ENCODE data around the gene EXOSC2.
A peak's percentile ranks its signal among the peaks of the same experiment; 100 is the strongest.
"Not testable (repeated sequence)": the region's sequence is repeated elsewhere in the genome, so short reads cannot be mapped to it uniquely, and the experiment has no call there.

EXOSC2 gene

GRCh38 chr9:130668196-130668595 lies 25.4 kb upstream of the EXOSC2 start:
- no peak for DNase-seq (ENCODE audit: low read depth)

DNA sequence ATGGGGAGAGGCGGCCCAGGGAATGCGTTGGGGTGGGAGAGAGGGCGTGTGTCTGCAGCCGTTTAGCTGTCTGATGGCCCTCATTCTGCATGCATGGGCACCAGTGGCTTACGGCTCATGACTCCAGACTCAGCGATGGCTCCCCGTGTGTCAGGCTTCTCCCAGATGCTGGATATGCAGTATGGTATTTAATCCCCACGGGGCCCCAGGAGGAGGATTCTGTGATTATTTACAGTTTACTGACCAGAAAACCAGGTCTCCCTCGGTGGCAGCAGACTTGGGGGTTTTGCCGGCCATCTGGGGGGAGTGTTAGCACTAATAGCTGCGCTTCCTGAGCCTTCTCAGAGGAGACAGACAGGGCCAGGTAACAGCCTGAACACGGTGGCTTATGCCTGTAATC lies 24.9 kb upstream of the EXOSC2 start:
- DNase-seq (ENCODE audit: low read depth): no peak

DNA sequence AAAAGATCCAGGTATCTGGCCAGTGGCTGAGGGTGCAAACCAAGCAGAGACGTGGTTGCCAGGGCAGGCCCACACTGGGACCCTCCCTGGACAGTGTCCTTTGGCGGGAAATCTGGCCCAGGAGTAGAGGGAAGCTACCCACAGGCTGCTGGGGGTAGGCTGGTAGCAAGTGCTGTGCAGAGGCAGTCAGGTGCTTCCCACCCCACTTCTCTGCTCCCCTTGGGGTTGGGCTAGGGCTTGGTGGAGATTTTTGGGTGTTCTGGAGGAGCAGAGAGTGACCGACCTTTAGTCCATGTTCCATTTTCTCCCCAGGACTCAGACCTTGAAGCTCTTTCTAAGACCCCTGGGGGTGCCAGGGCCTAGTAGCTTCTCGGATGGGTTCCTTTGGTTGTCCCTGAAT lies 23.6 kb upstream of the EXOSC2 start:
- no peak for DNase-seq (ENCODE audit: low read depth)

GRCh38 chr9:130670644-130671043 lies 22.9 kb upstream of the EXOSC2 start:
- no peak for DNase-seq (ENCODE audit: low read depth)

DNA sequence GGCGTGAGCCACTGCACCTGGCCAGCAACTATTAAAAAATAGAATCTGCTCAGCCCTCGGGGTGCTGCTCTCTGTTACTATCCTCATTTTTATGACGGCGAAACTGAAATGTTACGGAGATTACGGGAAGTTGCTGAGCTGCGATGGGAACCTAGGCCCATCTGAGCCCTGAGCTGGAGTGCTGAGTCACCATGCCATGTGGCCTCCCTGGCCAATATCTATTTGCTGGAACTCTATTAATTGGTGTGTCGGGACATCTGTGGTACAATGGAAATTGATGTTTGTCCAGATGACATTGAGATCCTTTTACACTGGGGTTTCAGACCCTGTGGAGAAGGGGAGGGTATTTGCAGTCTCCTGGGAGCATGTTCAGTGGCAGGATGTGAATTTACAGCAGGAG lies 21.1 kb upstream of the EXOSC2 start:
- no peak for DNase-seq (ENCODE audit: low read depth)

- no peak for DNase-seq (ENCODE audit: low read depth)
Measured at GRCh38 chr9:130672933-130673615, 20.5 kb upstream of the EXOSC2 start.

- DNase-seq (ENCODE audit: low read depth): no peak
Measured at GRCh38 chr9:130675396-130675795, 18.2 kb upstream of the EXOSC2 start.

- no peak for DNase-seq (ENCODE audit: low read depth)
Measured at GRCh38 chr9:130677252-130677651, 16.3 kb upstream of the EXOSC2 start.

DNA sequence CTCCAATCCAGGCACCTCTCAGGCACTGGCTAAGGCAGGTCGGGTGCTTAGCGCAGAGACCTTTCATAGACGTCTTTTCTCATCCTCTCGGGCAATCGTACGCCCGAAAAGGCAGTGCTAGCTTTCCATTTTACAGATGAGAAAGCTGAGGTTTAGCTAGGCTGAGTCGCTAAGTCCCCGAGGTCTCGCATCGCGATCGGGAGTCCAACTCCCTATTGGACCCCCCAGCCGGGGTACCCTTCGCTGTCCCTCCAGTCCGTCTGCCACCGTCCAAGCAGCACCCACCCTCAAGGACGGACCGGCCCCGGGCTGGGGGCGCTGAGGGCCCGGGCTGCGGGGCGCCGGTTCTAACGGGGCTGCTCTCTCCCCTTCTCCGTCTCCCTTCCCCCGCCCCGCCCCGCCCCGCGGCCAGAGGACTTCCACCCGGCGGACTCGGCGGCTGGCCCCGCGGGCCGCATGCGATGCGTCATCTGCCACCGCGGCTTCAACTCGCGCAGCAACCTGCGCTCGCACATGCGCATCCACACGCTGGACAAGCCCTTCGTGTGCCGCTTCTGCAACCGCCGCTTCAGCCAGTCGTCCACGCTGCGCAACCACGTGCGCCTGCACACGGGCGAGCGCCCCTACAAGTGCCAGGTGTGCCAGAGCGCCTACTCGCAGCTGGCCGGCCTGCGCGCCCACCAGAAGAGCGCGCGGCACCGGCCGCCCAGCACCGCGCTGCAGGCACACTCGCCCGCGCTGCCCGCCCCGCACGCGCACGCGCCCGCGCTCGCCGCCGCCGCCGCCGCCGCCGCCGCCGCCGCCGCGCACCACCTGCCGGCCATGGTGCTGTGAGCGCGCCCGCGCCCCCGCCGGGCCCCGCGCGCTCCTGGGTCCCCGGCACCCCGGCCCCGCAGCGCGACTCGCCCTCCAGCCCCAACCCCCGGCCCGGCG lies 12.5 kb upstream of the EXOSC2 start:
- peak; percentile 61 for DNase-seq (ENCODE audit: low read depth)

- no peak for DNase-seq (ENCODE audit: low read depth)
Measured at GRCh38 chr9:130681769-130682420, 11.7 kb upstream of the EXOSC2 start.

GRCh38 chr9:130682421-130683121 lies 11.0 kb upstream of the EXOSC2 start:
- peak; percentile 44 for DNase-seq (ENCODE audit: low read depth)

DNA sequence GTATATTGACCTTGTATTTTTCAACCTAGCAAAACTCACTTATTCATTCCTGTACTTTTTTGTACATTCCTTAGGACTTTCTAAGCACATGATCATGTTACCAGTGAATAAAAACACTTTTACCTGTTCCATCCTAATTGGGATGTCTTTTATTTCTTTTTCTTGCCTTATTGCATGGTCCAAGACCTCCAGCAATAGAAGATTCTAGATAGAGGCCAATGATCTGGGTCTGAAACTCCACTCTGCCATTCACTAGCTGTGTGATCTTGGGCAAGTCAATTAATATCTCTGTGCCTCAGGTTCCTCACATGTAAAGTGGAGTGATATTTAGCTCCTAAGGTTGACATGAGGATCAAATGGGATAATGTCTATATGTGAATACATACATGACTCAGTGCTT lies 8.5 kb upstream of the EXOSC2 start:
- DNase-seq (ENCODE audit: low read depth): no peak

- DNase-seq (ENCODE audit: low read depth): not testable (repeated sequence)
Measured at GRCh38 chr9:130685945-130686344, 7.6 kb upstream of the EXOSC2 start.

DNA sequence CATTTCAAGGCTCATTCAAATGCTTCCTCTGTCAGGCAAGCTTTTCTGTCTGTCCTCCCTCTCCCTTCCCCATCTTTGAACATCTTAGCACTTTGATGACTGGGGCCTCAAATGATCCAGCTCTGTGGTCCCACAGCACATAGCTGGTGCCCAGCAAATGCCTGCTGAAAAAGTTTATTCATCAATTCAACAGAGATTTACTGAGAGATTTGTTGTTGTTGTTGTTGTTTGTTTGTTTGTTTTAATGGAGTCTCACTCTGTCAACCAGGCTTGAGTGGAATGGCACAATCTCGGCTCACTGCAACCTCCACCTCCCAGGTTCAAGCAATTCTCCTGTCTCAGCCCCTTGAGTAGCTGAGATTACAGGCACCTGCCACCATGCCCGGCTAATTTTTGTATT lies 6.0 kb upstream of the EXOSC2 start:
- no peak for DNase-seq (ENCODE audit: low read depth)

GRCh38 chr9:130688072-130688471 lies 5.5 kb upstream of the EXOSC2 start:
- DNase-seq (ENCODE audit: low read depth): no peak

DNA sequence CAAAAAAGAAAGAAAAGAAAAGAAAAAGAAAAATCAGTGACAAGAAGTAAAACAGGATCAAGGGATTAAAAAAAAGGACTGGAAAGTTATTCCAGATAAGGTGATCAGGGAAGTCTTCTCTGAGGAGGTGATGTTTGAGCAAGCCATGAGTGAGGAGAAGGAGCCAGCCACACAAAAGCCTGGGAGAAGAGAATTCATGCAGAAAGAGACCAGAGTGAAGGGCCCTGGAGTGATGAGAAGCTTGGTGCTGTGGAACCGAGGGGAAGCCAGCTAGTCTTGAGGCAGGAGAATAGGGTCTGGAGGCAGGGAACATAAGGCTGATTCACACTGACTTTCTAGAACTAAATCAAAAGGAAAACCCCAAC lies 4.0 kb upstream of the EXOSC2 start:
- DNase-seq (ENCODE audit: low read depth): no peak

- no peak for DNase-seq (ENCODE audit: low read depth)
Measured at GRCh38 chr9:130689937-130690700, 3.5 kb upstream of the EXOSC2 start.

DNA sequence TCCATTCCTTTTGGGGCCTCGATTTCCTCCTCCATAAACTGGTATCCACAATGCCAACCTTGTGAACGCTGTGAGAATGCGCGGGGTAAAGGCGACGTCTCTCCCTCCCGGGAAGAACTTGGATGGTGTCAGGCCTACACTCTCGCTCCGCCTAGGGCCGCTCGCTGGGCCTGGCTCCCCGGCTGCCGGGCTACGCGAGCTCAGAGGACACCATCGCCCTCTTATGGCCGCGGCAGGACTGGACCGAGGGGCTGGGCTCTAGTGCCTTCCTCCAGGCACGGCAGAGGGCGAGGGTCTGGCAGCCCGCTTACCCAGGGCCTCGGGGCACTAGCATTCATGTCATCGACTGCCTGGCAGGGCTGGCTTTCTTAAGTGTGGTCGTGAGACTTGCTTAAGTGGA lies 1.3 kb upstream of the EXOSC2 start:
- DNase-seq (ENCODE audit: low read depth): no peak

- no peak for DNase-seq (ENCODE audit: low read depth)
Measured at GRCh38 chr9:130693101-130693425, 517 bp upstream of the EXOSC2 start.

DNA sequence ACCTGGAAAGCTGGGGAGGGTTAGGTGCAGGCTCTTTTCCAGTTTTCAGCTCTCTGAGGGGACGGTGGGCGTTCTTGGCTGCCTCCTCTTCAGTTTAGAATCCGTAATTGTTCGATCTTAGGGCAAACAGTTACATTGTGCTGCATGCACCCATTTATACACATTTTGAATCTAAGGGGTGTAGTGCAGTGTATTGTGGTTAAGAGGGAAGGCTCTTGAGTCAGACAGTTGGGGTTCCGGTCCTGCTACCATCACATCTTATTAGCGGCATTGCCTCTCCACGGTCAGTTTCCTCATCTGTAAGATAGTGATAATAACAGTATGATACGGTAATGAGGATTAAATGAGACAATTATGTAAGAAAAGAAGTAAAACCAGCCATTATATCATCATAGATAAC lies 625 bp downstream of the EXOSC2 start:
- DNase-seq (ENCODE audit: low read depth): no peak

DNA sequence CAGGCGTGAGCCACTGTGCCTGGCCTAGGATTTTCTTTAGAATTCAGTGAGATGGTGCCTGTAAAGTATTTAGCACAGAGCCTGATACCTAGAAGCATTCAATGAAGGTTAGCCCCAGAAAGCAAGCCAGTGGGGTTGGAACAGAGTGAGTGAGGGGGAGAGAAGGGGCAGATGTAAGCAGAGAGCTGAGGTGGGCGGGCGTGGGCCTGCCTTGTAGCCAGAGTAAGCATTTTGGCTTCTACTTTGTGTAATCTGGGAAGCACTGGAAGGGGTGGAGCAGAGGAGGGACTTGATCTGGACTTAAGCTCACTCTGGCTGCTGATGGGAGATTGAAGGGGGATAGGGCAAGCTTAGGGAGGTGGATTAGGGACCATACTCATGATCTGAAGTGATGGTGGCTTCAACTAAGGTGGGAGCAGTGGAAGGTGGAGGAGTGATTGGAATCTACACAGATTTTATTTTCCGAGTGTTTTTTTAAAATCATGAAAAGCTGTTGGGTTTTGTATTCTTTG lies 2.6 kb downstream of the EXOSC2 start:
- DNase-seq (ENCODE audit: low read depth): no peak

GRCh38 chr9:130696996-130697395 lies 3.4 kb downstream of the EXOSC2 start:
- DNase-seq (ENCODE audit: low read depth): no peak
